DND-41 (cell line): ENCODE data around the gene ZNF689.
A peak's percentile ranks its signal among the peaks of the same experiment; 100 is the strongest.

Experiments
- ATAC-seq: fragments of 200-7000 bp; cut with Tn5 transposase; 3 replicates; pipeline ENCODE4 v1.9.1; 2021; ENCODE audit warnings: low read depth; ENCODE audit not compliant: insufficient read depth
- DNase-seq: peaks from one replicate; pipeline ENCODE4 v3.0.0-alpha.2; 2020
- H2AFZ ChIP-seq: 2 replicates; pipeline ENCODE4 v1.6.0; 2012; ENCODE audit warnings: low read depth, low read length
- H3K27ac ChIP-seq: 2 replicates; pipeline ENCODE4 v1.5.1; 2012; ENCODE audit warnings: low read length, inconsistent platforms
- H3K27me3 ChIP-seq: fragments of 200-600 bp; sonication (generic); 2 replicates; pipeline ENCODE4 v1.6.0; 2012; ENCODE audit warnings: low read length, mild to moderate bottlenecking, inconsistent platforms; ENCODE audit not compliant: insufficient read depth, poor library complexity
- H3K36me3 ChIP-seq: 2 replicates; pipeline ENCODE4 v1.5.1; 2012; ENCODE audit warnings: low read length, inconsistent platforms; ENCODE audit not compliant: insufficient read depth
- H3K4me1 ChIP-seq: 2 replicates; pipeline ENCODE4 v1.5.1; 2012; ENCODE audit warnings: mild to moderate bottlenecking, low read length; ENCODE audit not compliant: insufficient read depth
- H3K4me2 ChIP-seq: 2 replicates; pipeline ENCODE4 v1.6.0; 2012; ENCODE audit warnings: mild to moderate bottlenecking, moderate library complexity, low read length, inconsistent platforms; ENCODE audit not compliant: insufficient read depth
- H3K4me3 ChIP-seq, 2 experiments: fragments of 200-600 bp in 1 of 2; shearing (Covaris generic) in 1 of 2; 2 replicates each; pipeline ENCODE4 v1.5.1; 2012 to 2016; ENCODE audit warnings: inconsistent platforms in 2 of 2, low read length in 2 of 2, mild to moderate bottlenecking in 2 of 2, low read depth in 1 of 2, moderate library complexity in 1 of 2
- H3K79me2 ChIP-seq: 2 replicates; pipeline ENCODE4 v1.6.0; 2012; ENCODE audit warnings: low read length, inconsistent platforms; ENCODE audit not compliant: insufficient read depth
- H3K9ac ChIP-seq: 2 replicates; pipeline ENCODE4 v1.6.0; 2012; ENCODE audit warnings: low read depth, mild to moderate bottlenecking, inconsistent platforms, low read length, moderate library complexity
- H3K9me3 ChIP-seq: 2 replicates; pipeline ENCODE4 v1.5.1; 2012; ENCODE audit warnings: low read length, moderate library complexity, mild to moderate bottlenecking, inconsistent platforms; ENCODE audit not compliant: insufficient read depth, severe bottlenecking
- H4K20me1 ChIP-seq: 2 replicates; pipeline ENCODE4 v1.6.0; 2012; ENCODE audit warnings: low read length; ENCODE audit not compliant: insufficient read depth
- EZH2 ChIP-seq: IDR thresholded peaks from 3 replicates; pipeline ENCODE4 v1.6.1; 2012; ENCODE audit warnings: borderline replicate concordance, low read depth, mild to moderate bottlenecking, moderate library complexity, low read length, inconsistent platforms; ENCODE audit not compliant: severe bottlenecking
- TF ChIP-seq, protein P1 (sequence below): IDR thresholded peaks from 2 replicates; pipeline ENCODE4 v1.5.1; 2012; ENCODE audit warnings: borderline replicate concordance, low read length, moderate library complexity, mild to moderate bottlenecking; ENCODE audit not compliant: poor library complexity, severe bottlenecking; ENCODE audit errors: extremely low read depth

Gene ZNF689

DNA sequence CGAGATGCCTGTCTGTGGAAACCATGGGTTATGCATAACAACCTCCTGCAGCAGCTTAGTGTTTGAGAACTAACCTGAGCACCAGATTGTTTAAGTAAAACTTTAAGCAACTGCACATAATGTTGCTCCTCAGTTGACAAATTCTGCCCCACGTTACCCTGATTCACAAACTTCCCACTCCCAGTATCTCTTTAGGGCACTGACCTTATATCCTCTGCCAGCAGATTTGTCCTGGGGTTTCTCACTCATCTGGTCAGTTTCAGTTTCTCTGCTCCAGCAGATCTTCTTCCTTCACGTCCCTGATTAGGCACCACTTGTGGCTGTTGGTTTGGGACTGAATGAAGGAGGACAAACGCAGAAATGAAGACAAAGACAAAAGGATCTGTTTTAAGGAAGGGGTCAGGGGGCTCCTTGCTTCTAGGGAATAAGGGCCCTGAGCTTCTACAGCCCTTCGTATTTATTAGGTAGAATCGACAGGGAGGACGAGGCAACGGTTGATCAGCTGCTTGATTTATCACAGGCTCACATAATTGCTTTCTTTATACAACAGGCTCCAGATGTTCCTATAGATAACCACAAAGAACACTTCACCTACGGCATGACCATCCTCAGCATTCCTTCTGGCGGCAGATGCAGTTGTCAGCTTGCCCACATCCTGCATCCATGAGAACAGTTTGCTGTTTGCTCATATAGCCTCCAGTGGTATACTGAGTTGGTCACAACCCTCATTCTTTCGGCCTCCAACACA is 13.5 kb upstream of the ZNF689 start:
- Histone ChIP-seq H3K9me3 (no peaks in the 10 kb centered on the region), H4K20me1 (no peaks in the 10 kb centered on the region), H3K27ac (no peak overlapping the region), H3K27me3 (no peaks in the 10 kb centered on the region), H3K4me2 (no peak overlapping the region), H3K4me1 (peaks cover 4% of the 10 kb centered on the region), H3K79me2 (no peaks in the 10 kb centered on the region), H3K36me3 (no peaks in the 10 kb centered on the region), H3K9ac (no peak overlapping the region), H3K4me3 (no peak overlapping the region), H2AFZ (no peak overlapping the region)
- peak; percentile 35 for DNase-seq
- TF ChIP-seq EZH2, result no peak
- TF ChIP-seq, protein P1, sequence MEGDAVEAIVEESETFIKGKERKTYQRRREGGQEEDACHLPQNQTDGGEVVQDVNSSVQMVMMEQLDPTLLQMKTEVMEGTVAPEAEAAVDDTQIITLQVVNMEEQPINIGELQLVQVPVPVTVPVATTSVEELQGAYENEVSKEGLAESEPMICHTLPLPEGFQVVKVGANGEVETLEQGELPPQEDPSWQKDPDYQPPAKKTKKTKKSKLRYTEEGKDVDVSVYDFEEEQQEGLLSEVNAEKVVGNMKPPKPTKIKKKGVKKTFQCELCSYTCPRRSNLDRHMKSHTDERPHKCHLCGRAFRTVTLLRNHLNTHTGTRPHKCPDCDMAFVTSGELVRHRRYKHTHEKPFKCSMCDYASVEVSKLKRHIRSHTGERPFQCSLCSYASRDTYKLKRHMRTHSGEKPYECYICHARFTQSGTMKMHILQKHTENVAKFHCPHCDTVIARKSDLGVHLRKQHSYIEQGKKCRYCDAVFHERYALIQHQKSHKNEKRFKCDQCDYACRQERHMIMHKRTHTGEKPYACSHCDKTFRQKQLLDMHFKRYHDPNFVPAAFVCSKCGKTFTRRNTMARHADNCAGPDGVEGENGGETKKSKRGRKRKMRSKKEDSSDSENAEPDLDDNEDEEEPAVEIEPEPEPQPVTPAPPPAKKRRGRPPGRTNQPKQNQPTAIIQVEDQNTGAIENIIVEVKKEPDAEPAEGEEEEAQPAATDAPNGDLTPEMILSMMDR, result no peak
- ATAC-seq, result no peak

DNA sequence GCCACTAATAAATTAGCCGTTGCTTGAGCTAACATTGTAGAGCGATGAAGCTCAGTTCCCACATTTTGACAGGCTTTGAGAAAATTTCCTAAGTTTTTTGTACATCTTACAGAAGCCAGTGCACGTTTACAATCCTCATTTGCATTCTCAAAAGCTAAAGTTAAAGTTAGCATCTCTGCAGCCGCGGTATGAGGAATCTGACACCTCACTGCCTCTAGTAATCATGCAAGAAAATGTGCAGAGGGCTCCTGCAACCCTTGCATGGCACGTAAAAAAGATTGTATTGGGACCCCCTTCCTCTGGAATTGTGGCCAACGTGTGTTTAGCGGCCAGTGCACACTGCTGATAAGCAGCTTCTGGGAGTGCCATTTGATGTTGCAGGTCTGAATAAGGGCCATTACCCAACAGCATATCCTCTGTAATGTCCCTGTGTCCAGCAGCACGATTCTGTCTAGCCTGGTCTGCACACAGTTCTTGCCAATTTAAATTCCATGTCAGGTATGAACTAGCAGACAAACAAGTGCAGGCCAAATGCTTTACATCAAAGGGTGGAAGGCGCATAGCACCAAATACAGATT is 12.4 kb upstream of the ZNF689 start:
- no peaks in the 10 kb centered on the region for H3K9me3 ChIP-seq
- TF ChIP-seq, protein P1, result no peak
- TF ChIP-seq EZH2, result no peak
- ATAC-seq (no peak), DNase-seq (no peak)
- H2AFZ ChIP-seq, result no peak overlapping the region
- H3K9ac ChIP-seq, result no peak overlapping the region
- no peak overlapping the region for H3K4me2 ChIP-seq
- no peaks in the 10 kb centered on the region for H3K36me3 ChIP-seq
- H3K4me3 ChIP-seq, result no peak overlapping the region
- H3K4me1 ChIP-seq, result no peaks in the 10 kb centered on the region
- H3K27ac ChIP-seq, result no peak overlapping the region
- no peaks in the 10 kb centered on the region for H3K79me2 ChIP-seq
- no peaks in the 10 kb centered on the region for H3K27me3 ChIP-seq
- H4K20me1 ChIP-seq, result no peaks in the 10 kb centered on the region

DNA sequence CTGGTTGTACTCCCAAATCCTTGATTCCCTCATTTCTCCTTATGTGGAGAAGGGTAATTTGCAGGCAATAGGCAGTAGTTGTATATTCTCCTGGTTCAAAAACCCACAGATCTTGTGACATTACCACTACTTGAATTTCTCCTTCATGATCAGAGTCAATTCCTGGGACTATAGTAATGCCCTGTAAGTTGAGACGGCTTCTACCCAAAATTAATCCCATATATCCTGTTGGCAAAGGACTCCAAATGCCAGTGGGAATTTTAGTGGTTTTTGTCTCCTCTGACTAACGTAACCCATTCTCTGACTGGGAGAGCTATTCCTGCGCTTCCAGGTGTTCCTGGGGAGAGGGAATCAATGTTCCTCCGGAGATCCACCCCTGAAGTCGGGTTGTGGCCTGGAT is 11.6 kb upstream of the ZNF689 start:
- Histone ChIP-seq H3K36me3 (no peaks in the 10 kb centered on the region), H3K27me3 (no peaks in the 10 kb centered on the region), H3K27ac (no peak overlapping the region), H3K4me1 (no peaks in the 10 kb centered on the region), H2AFZ (no peak overlapping the region), H3K4me2 (no peak overlapping the region), H3K79me2 (no peaks in the 10 kb centered on the region), H3K9me3 (no peaks in the 10 kb centered on the region), H3K4me3 (no peak overlapping the region), H3K9ac (no peak overlapping the region), H4K20me1 (no peaks in the 10 kb centered on the region)
- TF ChIP-seq, protein P1, result no peak
- no peak for TF ChIP-seq EZH2
- no peak for ATAC-seq
- DNase-seq, result no peak
